ENCODE data around the gene CDH2.

- TF ChIP-seq CTCF (IDR thresholded peaks at IDR 0.05) (no peak), POLR2A (IDR thresholded peaks at IDR 0.05) (no peak), EP300 (IDR thresholded peaks at IDR 0.05) (no peak)
Observed at GRCh38 chr18:28078298-28078697, 98.6 kb downstream of the CDH2 start.
